HTERT RPE-1 (cell line): ENCODE results near the gene KDM2A.

ENCODE experiments used
- in situ Hi-C: fragments of 300-500 bp; cut with MboI; formaldehyde crosslinking; loops from 4 replicates; pipeline ENCODE4 v1.14.3; 2020; ENCODE audit warnings: low sequenced_read_pairs

KDM2A gene

DNA sequence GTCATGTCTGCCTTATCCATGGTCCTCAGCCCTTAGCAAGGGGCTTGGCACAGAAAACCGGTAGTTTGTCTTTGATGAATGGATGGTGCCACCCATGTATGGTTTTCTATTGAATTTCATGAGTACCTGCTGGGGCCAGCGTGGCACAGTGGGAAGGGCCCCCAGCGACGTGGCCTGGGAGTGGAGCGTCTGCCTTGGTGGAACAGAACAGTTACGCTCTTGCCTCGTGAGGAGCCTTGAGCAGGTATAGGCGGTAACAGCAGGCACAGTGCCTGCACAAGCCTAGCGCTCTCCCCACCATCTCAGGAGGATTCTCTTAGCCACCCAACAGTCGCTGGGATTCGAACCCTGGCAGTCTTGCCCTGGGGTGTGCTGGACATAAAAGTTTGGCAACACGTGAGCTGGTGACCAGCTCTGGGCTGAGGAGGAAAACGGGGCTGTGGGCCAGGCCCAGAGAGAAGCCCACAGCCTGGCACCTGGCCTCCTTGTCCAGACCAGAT lies 181.2 kb downstream of the KDM2A start:
- in situ Hi-C loops: no loop called here

DNA sequence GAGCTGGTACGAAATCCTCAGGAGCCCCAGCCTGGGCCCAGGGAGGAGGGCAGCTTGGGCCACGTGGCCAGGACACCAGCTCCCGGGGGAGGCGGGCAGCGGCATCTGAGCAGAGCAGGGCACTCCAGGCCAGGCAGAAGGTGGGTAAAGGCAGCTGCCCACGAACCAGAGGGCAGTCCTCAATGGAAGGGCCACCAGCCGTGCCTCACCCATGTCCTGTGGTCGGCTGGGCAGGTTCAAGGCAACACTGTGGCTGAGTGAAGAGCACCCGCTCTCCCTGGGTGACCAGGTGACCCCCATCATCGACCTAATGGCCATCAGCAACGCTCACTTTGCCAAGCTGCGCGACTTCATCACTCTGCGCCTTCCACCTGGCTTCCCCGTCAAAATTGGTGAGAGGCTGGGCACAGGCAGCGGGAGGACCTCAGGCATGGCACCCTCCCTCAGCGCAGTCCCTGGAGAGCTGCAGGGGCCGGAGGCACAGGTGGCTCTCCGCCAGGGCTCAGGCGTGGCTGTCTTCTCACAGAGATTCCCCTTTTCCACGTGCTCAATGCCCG lies 181.8 kb downstream of the KDM2A start:
- in situ Hi-C loops: no loop called here

DNA sequence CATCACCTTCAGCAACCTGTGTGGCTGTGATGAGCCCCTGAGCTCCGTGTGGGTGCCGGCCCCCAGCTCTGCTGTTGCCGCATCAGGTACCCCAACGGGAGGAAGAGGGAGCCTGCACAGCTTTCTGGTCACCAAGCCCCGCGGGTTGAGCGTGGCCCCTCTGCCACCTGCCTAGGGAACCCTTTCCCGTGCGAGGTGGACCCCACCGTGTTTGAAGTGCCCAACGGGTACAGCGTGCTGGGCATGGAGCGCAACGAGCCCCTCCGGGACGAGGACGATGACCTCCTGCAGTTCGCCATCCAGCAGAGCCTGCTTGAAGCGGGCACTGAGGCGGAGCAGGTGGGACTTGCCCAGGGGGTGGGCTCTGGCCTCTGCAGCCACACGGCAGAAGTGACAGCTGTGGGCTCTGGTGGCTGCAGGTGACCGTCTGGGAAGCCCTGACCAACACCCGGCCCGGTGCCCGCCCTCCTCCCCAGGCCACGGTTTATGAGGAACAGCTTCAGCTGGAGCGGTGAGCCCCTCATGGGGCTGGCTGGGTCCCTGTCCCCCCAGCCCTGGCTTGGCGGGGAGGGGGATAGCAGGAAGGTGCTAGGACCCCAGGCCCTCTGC lies 182.4 kb downstream of the KDM2A start:
- in situ Hi-C loops: no loop called here

DNA sequence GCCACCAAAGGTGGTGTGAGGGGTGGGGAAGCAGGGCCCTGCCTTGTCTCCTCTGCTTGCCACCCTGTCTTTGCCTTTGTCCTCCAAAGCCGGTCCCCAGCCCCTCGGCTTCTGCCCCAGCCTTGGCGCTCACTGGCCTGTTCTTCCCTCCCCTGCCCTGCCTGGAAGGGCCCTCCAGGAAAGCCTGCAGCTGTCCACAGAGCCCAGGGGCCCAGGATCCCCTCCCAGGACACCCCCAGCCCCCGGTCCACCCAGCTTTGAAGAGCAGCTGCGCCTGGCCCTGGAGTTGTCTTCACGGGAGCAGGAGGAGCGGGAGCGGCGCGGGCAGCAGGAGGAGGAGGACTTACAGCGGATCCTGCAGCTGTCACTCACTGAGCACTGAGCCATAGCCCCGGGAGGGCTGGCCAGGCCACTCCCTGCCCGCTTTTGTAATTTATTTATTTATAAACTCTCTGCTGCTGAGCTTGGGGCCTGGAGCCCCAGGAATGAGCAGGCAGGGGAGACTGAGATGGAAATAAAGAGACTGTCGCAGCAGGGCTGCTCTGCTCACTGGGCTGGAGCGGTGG lies 183.0 kb downstream of the KDM2A start:
- in situ Hi-C loops: no loop called here

DNA sequence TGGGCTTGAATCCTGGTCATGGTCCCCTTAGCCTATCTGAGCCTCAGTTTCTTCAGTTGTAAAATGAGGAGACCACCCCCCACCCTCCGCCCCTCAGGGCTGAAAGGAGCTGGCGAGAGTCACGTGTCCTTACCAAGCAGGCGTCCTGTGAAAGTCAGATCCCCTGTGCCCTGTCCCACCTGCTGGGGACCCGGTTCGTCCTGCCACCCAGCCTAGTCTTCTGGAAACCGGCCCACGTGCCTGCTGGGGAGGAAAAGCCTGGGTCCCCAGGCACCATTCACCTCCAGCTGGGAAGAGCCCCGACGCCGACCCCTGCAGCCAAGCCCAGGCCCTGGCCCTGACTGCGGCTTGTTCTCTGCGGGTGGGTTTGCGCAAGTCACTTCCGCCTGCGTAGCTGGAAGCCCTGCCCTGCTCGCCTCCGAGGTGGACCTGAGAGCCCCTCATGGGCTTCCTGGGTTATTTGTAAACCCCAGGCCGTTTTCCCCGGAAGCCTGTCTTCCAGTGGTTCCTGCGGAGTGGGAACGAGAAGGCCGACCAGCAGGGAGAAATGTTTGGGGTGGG lies 183.6 kb downstream of the KDM2A start:
- in situ Hi-C loops: no loop called here

DNA sequence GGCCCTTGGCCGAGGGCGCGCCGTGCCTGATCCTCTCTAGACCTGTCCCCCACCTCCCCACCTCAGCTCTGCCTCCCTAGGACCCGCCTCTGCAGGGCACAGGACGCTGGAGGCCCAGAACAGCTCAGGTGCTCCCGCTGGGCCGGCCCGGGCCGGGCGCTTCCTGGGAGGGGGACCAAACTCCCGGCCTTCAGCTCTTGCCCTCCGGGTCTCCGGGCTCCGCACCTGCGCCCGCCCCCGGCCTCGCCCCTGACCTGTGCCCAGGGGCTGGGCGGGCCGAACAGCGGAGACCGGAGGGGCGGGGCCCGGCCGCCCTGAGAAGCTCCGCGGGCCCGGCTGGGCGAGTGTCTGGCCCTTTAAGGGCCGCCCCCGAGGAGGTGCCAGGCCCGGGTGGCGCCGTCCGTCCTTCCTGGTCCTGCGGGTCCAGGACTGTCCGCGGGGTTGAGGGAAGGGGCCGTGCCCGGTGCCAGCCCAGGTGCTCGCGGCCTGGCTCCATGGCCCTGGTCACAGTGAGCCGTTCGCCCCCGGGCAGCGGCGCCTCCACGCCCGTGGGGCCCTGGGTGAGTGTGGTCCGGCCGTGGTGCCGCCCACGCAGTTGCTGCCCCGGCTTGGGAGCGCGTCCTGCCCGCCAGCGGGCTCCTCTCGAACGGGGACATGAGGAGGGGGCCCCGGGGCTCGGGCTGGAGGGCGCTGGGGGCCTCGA lies 184.2 kb downstream of the KDM2A start, which contains the start of gene SSH3:
Gene SSH3 (plus strand): TSS at position 399 of the 703 bp plus-strand sequence. CDS start 96 bp downstream, at position 495.
- in situ Hi-C loops: no loop called here

DNA sequence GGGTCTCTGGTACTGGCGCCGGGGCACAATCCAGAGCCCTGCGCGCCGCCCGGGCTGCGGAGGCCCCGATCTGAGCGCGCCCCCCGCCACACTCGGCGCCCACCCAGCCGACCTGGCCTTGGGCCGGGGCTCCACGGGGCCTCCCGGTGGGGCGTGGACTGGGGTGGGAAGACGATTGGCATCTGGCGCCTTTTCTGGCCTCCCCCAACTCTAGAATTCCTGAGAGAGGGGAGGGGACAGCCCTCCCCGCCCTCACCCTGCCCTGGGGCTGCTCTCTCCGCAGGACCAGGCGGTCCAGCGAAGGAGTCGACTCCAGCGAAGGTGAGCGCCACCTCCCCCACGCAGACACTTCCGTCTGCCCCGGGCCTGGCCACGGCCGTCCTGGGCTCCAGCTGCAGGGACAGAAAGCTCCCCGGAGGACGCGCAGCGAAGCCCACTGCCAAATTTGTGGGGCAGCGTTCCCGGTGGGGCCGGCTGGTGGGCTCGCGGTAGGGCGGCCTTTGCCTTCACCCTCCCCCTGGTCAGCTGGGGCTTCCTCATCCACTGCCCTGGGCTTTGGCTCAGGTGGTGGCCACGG lies 184.9 kb downstream of the KDM2A start:
- in situ Hi-C loops: no loop called here

DNA sequence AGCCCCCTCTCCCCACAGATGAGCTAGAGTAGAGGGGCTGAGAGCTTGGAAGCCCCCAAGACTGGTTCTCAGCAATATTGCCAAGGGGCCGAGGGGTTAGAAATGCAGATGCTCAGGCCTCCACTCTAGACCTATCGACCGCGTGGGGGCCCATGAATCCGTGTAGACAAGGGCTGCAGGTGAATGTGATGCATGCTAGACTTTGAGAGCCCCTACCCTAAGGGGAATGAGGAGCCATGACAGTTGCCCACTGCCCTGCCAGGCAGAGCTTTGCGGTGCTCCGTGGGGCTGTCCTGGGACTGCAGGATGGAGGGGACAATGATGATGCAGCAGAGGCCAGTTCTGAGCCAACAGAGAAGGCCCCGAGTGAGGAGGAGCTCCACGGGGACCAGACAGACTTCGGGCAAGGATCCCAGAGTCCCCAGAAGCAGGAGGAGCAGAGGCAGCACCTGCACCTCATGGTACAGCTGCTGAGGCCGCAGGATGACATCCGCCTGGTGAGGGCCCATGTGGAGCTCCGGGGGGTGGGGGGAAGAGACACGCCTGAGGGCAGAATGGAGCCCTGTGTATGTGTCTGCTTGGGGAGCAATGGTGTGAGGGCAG lies 185.5 kb downstream of the KDM2A start:
- in situ Hi-C loops: no loop called here

DNA sequence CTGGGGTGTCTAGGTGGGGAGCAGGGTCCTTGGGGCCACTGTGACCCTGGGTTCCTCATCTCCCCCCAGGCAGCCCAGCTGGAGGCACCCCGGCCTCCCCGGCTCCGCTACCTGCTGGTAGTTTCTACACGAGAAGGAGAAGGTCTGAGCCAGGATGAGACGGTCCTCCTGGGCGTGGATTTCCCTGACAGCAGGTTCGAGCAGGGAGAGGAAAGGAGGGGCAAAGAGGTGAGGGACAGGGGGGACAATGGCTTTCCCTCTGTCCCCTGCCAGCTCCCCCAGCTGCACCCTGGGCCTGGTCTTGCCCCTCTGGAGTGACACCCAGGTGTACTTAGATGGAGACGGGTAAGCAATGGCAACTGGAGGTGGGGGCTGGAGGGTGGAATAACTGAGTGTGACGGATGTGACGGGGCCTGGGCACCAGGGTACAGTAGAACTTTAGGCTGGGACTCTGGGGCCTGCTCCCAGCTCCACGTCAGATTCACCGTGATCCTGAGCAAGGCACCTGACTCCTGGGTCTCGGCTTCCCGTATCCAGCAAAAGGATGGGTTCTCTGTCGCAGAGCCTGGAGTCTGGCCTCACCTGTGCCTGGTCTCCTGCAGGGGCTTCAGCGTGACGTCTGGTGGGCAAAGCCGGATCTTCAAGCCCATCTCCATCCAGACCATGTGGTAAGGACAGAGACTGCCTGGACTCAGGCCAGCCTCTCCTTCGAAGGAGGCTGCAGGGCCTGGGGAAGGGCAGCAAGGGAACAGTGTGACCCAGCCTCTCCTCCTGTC lies 187.9 kb downstream of the KDM2A start:
- in situ Hi-C loops: no loop called here

DNA sequence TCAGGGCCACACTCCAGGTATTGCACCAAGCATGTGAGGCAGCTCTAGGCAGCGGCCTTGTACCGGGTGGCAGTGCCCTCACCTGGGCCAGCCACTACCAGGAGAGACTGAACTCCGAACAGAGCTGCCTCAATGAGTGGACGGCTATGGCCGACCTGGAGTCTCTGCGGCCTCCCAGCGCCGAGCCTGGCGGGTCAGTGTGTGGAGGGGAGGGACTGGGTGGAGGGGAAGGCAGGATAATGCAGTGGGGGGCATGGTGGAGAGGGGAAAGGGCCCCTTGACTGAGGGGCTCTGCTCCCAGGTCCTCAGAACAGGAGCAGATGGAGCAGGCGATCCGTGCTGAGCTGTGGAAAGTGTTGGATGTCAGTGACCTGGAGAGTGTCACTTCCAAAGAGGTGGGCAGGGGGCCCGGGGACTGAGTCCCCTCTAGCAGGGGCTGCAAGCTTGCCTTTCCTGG lies 188.5 kb downstream of the KDM2A start:
- in situ Hi-C loops: no loop called here
